PC-9 (cell line): ENCODE results near the gene RCBTB1. TPM values are rescaled to one million over a fixed set of nuclear protein-coding genes. Genes with fewer than 3 reads are reported as not detected.
A peak's percentile ranks its signal among the peaks of the same experiment; 100 is the strongest.

Experiments
- BruUV-seq: library from RNA; stranded (reverse); fragments of 400-500 nt; replicated peaks from 2 replicates; lab custom pipeline; 2021; lab: Mats Ljungman, UMichigan
- CTCF ChIA-PET: fragments of 300-600 bp; sonication (Branson Sonifier 250); formaldehyde crosslinking; loops from one replicate; lab custom pipeline; 2022; ENCODE audit warnings: antibody characterized with exemption; lab: Charles Lee
- POLR2A ChIA-PET: fragments of 300-600 bp; sonication (Branson Sonifier 250); formaldehyde crosslinking; loops from one replicate; lab custom pipeline; 2022; ENCODE audit warnings: antibody characterized with exemption; ENCODE audit not compliant: unreplicated experiment; lab: Charles Lee
- DNase-seq, 2 experiments: peaks; one replicate each; pipeline versions ENCODE4 v3.0.0 to v3.0.0-alpha.2; 2015 to 2022; ENCODE audit warnings: mixed read lengths in 1 of 2
- H2AFZ ChIP-seq: fragments of 200-600 bp; sonication (generic); 2 replicates; pipeline ENCODE4 v1.8.1; 2017; ENCODE audit warnings: antibody characterized with exemption
- H3F3A ChIP-seq: fragments of 200-600 bp; sonication (generic); 2 replicates; pipeline ENCODE4 v1.8.1; 2017; ENCODE audit warnings: antibody characterized with exemption, mild to moderate bottlenecking, low read depth; ENCODE audit not compliant: insufficient read depth
- H3K27ac ChIP-seq: fragments of 200-600 bp; sonication (generic); 2 replicates; pipeline ENCODE4 v1.6.1; 2016; ENCODE audit warnings: mixed run types
- H3K27me3 ChIP-seq: fragments of 200-600 bp; sonication (generic); 2 replicates; pipeline ENCODE4 v1.6.1; 2016; ENCODE audit warnings: low read depth, mixed run types; ENCODE audit not compliant: insufficient read depth
- H3K36me3 ChIP-seq: fragments of 200-600 bp; sonication (generic); 2 replicates; pipeline ENCODE4 v1.6.1; 2016; ENCODE audit warnings: low read depth, mixed run types
- H3K4me1 ChIP-seq: fragments of 200-600 bp; sonication (generic); replicated peaks from 2 replicates; pipeline ENCODE4 v1.6.1; 2016; ENCODE audit warnings: mixed run types; ENCODE audit not compliant: insufficient read depth
- H3K4me2 ChIP-seq: fragments of 200-600 bp; sonication (generic); 2 replicates; pipeline ENCODE4 v1.6.1; 2017; ENCODE audit warnings: mixed run types
- H3K4me3 ChIP-seq: fragments of 200-600 bp; sonication (generic); 2 replicates; pipeline ENCODE4 v1.6.1; 2016; ENCODE audit warnings: mixed run types
- H3K79me2 ChIP-seq: fragments of 200-600 bp; sonication (generic); 2 replicates; pipeline ENCODE4 v1.6.1; 2017; ENCODE audit warnings: low read depth, mixed run types
- H3K9me2 ChIP-seq: fragments of 200-600 bp; sonication (generic); 2 replicates; pipeline ENCODE4 v1.8.1; 2017; ENCODE audit warnings: mild to moderate bottlenecking; ENCODE audit not compliant: insufficient read depth
- H3K9me3 ChIP-seq: fragments of 200-600 bp; sonication (generic); 2 replicates; pipeline ENCODE4 v1.8.1; 2016; ENCODE audit warnings: low read depth; ENCODE audit not compliant: insufficient read depth
- H4K20me1 ChIP-seq: fragments of 200-600 bp; sonication (generic); 2 replicates; pipeline ENCODE4 v1.8.1; 2017; ENCODE audit not compliant: insufficient read depth
- EZH2 ChIP-seq: fragments of 200-600 bp; sonication (generic); IDR thresholded peaks from 2 replicates; pipeline ENCODE4 v1.8.0; 2017; ENCODE audit warnings: antibody characterized with exemption, low read depth
- intact Hi-C: fragments of 100-400 bp; cut with micrococcal nuclease; formaldehyde crosslinking; loops from one replicate; pipeline ENCODE4 v1.10.0; 2022; ENCODE audit not compliant: unreplicated experiment
- total RNA-seq: library from RNA; stranded (reverse); gene quantifications from 2 replicates; pipeline ENCODE4 v1.2.3, GENCODE V29; 2021
- TF ChIP-seq, protein P1 (sequence below): fragments of 200-600 bp; sonication (generic); conservative IDR thresholded peaks from 2 replicates; pipeline ENCODE4 v1.6.1; 2017; ENCODE audit warnings: mixed run types, antibody characterized with exemption, mild to moderate bottlenecking, moderate library complexity

RCBTB1 gene
- total RNA-seq, 1 experiment from 2014 or later, result 16.1 TPM

GRCh38 chr13:49587311-49587847 is 2.0 kb upstream of the RCBTB1 start:
- peak in 1 of 2 experiments; percentile 58 for DNase-seq
- Histone ChIP-seq H3K36me3 (no peaks in the 10 kb centered on the region), H3K9me3 (no peaks in the 10 kb centered on the region), H3K27ac (peak overlapping the region; percentile 36; the same call in 1 of the 2 replicates), H2AFZ (no peak overlapping the region), H3F3A (peaks cover 34% of the 10 kb centered on the region), H3K79me2 (0 out of 2 replicates have a peak, but pooled peaks cover 3% of the 10 kb centered on the region), H3K9me2 (no peaks in the 10 kb centered on the region), H3K4me3 (no peak overlapping the region), H4K20me1 (no peaks in the 10 kb centered on the region), H3K4me2 (peak overlapping the region; percentile 84), H3K4me1 (peaks cover 33% of the 10 kb centered on the region), H3K27me3 (no peaks in the 10 kb centered on the region)
- no TSS peak for BruUV-seq
- TF ChIP-seq, protein P1, sequence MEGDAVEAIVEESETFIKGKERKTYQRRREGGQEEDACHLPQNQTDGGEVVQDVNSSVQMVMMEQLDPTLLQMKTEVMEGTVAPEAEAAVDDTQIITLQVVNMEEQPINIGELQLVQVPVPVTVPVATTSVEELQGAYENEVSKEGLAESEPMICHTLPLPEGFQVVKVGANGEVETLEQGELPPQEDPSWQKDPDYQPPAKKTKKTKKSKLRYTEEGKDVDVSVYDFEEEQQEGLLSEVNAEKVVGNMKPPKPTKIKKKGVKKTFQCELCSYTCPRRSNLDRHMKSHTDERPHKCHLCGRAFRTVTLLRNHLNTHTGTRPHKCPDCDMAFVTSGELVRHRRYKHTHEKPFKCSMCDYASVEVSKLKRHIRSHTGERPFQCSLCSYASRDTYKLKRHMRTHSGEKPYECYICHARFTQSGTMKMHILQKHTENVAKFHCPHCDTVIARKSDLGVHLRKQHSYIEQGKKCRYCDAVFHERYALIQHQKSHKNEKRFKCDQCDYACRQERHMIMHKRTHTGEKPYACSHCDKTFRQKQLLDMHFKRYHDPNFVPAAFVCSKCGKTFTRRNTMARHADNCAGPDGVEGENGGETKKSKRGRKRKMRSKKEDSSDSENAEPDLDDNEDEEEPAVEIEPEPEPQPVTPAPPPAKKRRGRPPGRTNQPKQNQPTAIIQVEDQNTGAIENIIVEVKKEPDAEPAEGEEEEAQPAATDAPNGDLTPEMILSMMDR, result no peak
- no peak for TF ChIP-seq EZH2
- ChIA-PET CTCF (no interaction called here), POLR2A (interaction anchor here (0.7 kb wide), 1 partner anchor 142 kb away, joined by 7 read pairs; no protein-coding TSS in a partner anchor)
- intact Hi-C loops, result no loop called here

DNA sequence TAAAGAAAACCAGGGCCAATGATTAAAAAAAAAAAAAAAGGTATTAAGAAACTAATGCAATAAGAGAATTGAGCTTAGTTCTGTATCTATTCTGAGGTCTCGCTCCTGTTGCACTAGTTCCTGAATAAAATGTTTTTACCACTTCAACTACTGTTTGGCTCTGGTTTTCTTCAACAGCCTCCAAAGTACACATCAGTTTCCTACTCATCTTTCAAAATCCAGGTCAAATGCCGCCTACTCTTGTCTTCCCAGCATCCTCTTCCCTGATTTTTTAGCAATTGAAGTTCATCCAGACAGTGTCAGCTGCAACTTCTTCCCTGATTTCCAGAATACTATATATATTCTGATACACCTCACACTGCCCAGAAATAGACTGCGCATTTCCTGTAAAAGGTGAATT is 1.4 kb upstream of the RCBTB1 start:
- no peak for DNase-seq
- Histone ChIP-seq H3K27ac (peak overlapping the region; percentile 48), H3K36me3 (no peaks in the 10 kb centered on the region), H4K20me1 (no peaks in the 10 kb centered on the region), H3K4me2 (peak overlapping the region; percentile 84), H3F3A (peaks cover 34% of the 10 kb centered on the region), H3K4me1 (peaks cover 33% of the 10 kb centered on the region), H3K9me2 (no peaks in the 10 kb centered on the region), H3K4me3 (no peak overlapping the region), H3K9me3 (no peaks in the 10 kb centered on the region), H2AFZ (no peak overlapping the region; the same call in 1 of the 2 replicates), H3K27me3 (no peaks in the 10 kb centered on the region), H3K79me2 (0 out of 2 replicates have a peak, but pooled peaks cover 3% of the 10 kb centered on the region)
- intact Hi-C loops, result no loop called here
- TF ChIP-seq, protein P1, result no peak
- no peak for TF ChIP-seq EZH2
- ChIA-PET POLR2A (interaction anchor here (0.7 kb wide), 1 partner anchor 142 kb away, joined by 7 read pairs; no protein-coding TSS in a partner anchor), CTCF (no interaction called here)
- no TSS peak for BruUV-seq

- peak overlapping the region; percentile 97 for H3K4me3 ChIP-seq
- H3K4me2 ChIP-seq, result peak overlapping the region; percentile 84
- CTCF ChIA-PET, result no interaction called here
- DNase-seq, result no peak
- TF ChIP-seq EZH2, result no peak
- TF ChIP-seq, protein P1, result no peak
- no peaks in the 10 kb centered on the region for H4K20me1 ChIP-seq
- intact Hi-C loops, result loop anchor here (1.0 to 2.0 kb wide), 3 partner anchors 14 to 140 kb away; partner anchors contain the start of genes CAB39L, PHF11 and SETDB2
- no peaks in the 10 kb centered on the region for H3K27me3 ChIP-seq
- H3K27ac ChIP-seq, result no peak overlapping the region
- no peaks in the 10 kb centered on the region for H3K9me2 ChIP-seq
- peak overlapping the region; percentile 100 for H2AFZ ChIP-seq
- H3K36me3 ChIP-seq, result no peaks in the 10 kb centered on the region
- no peaks in the 10 kb centered on the region for H3K9me3 ChIP-seq
- H3K4me1 ChIP-seq, result peaks cover 33% of the 10 kb centered on the region
- POLR2A ChIA-PET, result no interaction called here
- BruUV-seq, result TSS peak; percentile 41
- 0 out of 2 replicates have a peak, but pooled peaks cover 3% of the 10 kb centered on the region for H3K79me2 ChIP-seq
- peaks cover 34% of the 10 kb centered on the region for H3F3A ChIP-seq
Measured at GRCh38 chr13:49584771-49585182, 581 bp downstream of the RCBTB1 start.
